GM19099 (cell line): Measurements from ENCODE around the gene OLFML2B.

Experiments
- POLR2A ChIP-seq: IDR thresholded peaks from 3 replicates; pipeline ENCODE4 v1.6.1; 2011; ENCODE audit warnings: low read depth; ENCODE audit not compliant: insufficient read length; ENCODE audit errors: extremely low read depth

OLFML2B gene

DNA sequence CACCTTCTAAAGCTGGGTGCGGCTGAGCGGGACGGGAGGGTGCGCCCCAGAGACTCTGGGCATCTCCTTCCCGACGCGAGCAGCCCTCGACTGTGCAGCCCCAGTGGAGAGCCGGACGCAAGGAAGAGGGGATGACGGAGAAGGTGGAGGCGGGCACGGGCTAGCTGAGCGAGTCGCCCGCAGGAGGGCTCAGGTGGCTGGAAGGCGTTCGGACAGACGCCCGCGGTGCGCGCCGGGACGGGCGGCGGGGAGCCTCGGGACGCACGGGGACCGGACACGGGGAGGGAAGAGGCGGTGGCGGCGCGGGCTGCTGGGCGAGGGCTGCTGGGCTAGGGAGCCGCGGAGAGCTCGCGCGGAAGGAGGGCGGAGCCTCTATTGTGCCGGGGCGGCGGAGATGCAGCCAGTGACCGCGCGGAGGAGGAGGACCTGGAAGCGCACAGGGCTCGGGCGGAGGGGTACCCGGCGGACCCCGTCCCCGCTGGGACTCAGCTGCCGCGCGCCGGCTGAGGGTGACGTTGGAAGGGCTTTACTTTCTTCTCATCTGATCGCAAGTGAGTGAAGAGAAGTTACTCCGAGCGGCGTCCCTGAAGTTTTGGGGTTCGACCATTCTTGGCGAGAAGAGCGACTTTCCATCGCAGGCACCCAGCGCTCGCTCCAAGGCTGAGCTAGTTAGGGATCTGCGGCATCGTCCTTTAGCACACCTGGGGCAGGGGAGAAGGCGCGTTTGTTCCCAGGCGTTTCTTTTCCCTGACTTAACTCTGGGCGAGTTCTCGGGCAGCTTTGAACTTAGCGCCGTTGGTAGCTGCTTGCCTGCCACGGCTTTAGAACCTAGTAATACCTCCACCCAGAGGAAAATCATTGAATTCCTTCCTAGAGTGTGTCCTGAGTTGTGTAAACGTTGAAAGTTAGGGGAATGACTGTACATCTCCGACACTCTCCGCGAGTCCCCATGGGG, at the start of gene OLFML2B:
OLFML2B (minus strand) TSS at position 323 of the 955 bp plus-strand sequence. CDS start 439 bp downstream, outside the sequence.
- TF ChIP-seq POLR2A, result no peak

DNA sequence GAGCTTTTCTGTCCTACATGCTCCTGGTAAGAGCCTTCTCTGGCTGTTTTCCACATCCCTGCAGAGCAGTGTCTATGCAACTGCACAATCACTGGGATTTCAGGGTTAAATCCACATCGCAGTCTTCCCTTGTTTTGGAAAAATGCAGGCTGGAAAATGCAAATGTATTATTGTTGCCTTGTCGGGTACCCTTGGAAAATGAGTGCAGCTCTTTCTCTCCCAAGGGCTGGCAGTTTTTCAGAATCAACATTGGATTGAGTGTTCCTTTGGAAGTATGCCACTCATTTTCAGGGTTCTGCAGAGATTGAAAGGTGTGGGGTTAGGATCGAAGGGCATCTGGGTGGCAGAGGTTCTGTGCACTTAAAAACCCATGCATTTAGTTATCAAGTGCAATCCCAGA, 49.1 kb upstream of the OLFML2B start:
- no peak for TF ChIP-seq POLR2A

GRCh38 chr1:162070825-162071224, 47.2 kb upstream of the OLFML2B start:
- no peak for TF ChIP-seq POLR2A

- no peak for TF ChIP-seq POLR2A
These were observed 46.6 kb upstream of the OLFML2B start for GRCh38 chr1:162070094-162070748.

GRCh38 chr1:162069334-162070093, 45.8 kb upstream of the OLFML2B start, which contains the start of gene NOS1AP:
Gene NOS1AP, plus strand, starts transcription at chr1:162069691. Its CDS starts 487 bp downstream, at chr1:162070178.
- TF ChIP-seq POLR2A, result no peak

DNA sequence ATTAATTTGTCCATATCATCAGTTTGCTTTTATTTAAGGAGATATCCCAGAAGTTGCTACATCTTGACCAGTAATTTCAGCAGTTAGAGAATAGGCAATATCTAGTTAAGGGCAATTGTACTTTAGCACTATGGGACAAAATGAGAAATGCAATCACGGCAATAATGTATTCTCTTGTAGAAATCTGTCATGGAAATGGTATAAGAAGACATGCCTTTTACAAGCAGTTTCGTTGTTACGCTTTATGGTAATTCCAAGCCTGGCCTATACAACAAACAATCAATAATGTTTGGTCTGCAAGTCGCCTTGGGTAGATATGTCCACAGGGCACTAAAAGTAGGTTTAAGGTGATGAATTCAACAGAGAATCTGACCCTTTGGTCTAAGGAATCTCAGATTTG, 44.6 kb upstream of the OLFML2B start:
- TF ChIP-seq POLR2A, result no peak

DNA sequence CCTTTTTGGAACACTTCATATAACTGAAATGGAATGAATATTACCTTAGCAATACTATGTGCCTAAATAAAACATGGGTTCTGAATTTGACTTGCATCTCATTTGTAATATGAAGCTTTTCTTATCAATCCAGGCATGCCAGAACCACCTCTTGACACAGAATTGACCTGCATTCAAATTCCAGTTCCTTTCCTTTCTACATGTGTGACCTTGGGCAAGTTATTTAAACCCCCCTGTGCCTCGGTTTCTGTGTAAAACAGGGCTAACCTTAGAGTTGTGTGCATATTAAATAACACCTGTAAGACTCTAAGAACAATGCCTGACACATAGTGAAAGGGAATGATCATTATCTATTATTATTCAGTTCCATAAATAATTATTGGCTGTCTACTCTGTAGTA, 43.8 kb upstream of the OLFML2B start:
- no peak for TF ChIP-seq POLR2A

DNA sequence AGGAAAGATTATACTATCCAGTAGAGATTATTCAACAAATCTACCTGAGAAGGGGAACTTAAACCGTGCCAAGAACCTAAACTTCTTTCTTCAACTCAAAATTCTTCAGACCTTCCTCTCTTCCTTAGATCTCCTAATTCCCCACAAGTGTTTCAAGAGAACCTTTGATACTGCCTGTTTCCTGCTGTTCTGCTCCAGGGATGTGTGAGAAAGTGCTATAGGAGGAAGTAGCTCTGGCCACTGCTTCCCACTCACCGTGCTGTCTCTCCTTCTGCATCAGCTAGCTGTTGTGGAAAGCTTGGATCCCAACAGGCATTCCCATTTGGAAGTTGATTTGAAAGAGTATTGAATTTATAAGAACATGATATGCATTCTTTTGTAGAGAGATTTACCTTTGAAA, 41.3 kb upstream of the OLFML2B start:
- TF ChIP-seq POLR2A, result no peak

DNA sequence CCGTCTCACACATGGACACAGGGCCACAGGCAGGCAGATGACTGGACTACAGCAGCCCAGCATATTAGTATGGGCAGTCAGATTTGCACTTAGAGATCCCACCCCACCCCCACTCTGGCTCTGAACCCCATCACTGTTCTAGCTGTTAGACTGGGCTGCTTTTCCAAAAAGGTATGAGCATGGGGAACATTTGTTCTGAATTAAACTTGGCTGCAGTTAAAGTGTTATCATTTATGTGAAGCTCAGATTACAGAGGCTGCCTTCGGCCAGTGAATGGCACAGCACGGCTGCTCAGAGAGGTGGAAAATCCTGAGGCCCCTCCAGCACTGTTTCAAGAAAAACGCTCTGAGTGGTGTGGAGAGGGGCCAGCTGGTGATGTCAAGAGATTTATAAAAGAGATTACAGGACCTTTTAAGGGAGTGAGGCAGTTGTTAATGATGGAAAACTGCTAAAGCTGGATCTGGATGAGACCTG, 38.9 kb upstream of the OLFML2B start:
- TF ChIP-seq POLR2A, result no peak

GRCh38 chr1:162060314-162060713, 36.6 kb upstream of the OLFML2B start:
- no peak for TF ChIP-seq POLR2A

DNA sequence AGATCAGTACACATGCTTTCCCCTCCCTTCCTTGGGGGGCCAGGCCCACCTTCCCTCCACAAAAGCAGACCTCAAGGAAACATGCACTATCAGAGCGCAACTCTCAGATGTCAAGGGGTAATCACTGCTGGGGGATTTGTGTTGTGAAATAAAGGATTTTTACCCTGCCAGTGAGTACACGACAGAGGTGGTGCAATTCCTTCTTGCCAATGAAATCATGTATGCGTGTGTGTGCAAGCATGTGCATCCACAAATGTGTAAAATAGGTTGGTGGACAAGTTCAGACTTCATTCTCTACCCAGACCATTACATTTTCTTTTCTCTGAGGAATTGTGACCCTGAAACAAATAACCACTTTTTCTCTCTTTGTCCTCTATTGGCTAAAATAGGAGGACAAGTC, 36.1 kb upstream of the OLFML2B start:
- TF ChIP-seq POLR2A, result no peak

- no peak for TF ChIP-seq POLR2A
These were observed 32.9 kb upstream of the OLFML2B start for GRCh38 chr1:162056579-162056978.

- TF ChIP-seq POLR2A, result no peak
These were observed 32.4 kb upstream of the OLFML2B start for GRCh38 chr1:162056043-162056442.

GRCh38 chr1:162055062-162055461, 31.4 kb upstream of the OLFML2B start:
- no peak for TF ChIP-seq POLR2A

DNA sequence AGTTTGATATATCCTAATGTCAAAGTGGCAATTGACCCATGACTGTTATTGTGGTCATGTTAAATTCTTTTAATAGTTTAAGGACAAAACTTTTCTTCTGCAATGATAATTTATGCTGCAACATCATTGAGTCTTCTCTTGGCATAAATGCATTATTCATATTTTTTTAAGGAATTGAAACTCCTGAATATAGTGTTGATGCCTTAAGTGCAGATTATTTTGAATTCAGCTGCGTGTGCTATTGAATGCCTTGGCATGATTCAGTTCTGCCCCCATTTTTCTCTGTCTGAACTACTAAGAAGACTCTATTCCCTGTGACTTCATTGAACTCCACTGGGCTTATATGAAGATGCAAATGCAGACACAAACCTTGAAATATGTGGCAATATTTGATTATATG, 23.3 kb upstream of the OLFML2B start:
- TF ChIP-seq POLR2A, result no peak
